Activated CD8-positive, alpha-beta T cell treated with anti-CD3 and anti-CD28 coated beads for 36 hours (primary cell): ENCODE results near the gene N4BP3. TPM values are rescaled to one million over a fixed set of nuclear protein-coding genes. Genes with fewer than 3 reads are reported as not detected.
"Not testable (repeated sequence)": the region's sequence is repeated elsewhere in the genome, so short reads cannot be mapped to it uniquely, and the experiment has no call there.

ENCODE experiments used
- ATAC-seq: fragments of 200-7000 bp; cut with Tn5 transposase; one replicate; pipeline ENCODE4 v1.10.0; 2021; ENCODE audit warnings: mild to moderate bottlenecking, moderate library complexity
- CTCF ChIA-PET: fragments of 350-600 bp; sonication (Branson Sonifier 250); formaldehyde crosslinking; loops from one replicate; lab custom pipeline; 2021; ENCODE audit warnings: antibody characterized with exemption; lab: Charles Lee
- POLR2A ChIA-PET: fragments of 350-600 bp; sonication (Branson Sonifier 250); formaldehyde crosslinking; loops from one replicate; lab custom pipeline; 2021; ENCODE audit warnings: antibody characterized with exemption; lab: Charles Lee
- DNase-seq: peaks from one replicate; pipeline ENCODE4 v3.0.0-alpha.2; 2020
- H3K27ac Mint-ChIP-seq: one replicate; pipeline ENCODE4 v1.8.0; 2021; ENCODE audit warnings: mild to moderate bottlenecking, mixed read lengths
- H3K27me3 Mint-ChIP-seq: one replicate; pipeline ENCODE4 v1.8.0; 2021; ENCODE audit warnings: mixed read lengths
- H3K36me3 Mint-ChIP-seq: one replicate; pipeline ENCODE4 v1.8.0; 2021; ENCODE audit warnings: low read depth, mixed read lengths
- H3K4me1 Mint-ChIP-seq: one replicate; pipeline ENCODE4 v1.8.0; 2021; ENCODE audit warnings: low read depth, mixed read lengths
- H3K4me3 Mint-ChIP-seq: one replicate; pipeline ENCODE4 v1.8.0; 2021; ENCODE audit warnings: mild to moderate bottlenecking, moderate library complexity, mixed read lengths
- H3K9me3 Mint-ChIP-seq: one replicate; pipeline ENCODE4 v1.8.0; 2021; ENCODE audit warnings: mixed read lengths
- intact Hi-C: fragments of 100-400 bp; cut with micrococcal nuclease; formaldehyde crosslinking; loops from one replicate; pipeline ENCODE4 v1.10.0; 2022
- total RNA-seq, 2 experiments: library from RNA; stranded (reverse); gene quantifications; one replicate each; pipeline ENCODE4 v1.2.3, GENCODE V29; 2021
- TF ChIP-seq, protein P1 (sequence below): fragments of 200-600 bp; IDR thresholded peaks from one replicate; pipeline ENCODE4 v1.8.0; 2022; ENCODE audit warnings: antibody characterized with exemption, mild to moderate bottlenecking

The N4BP3 gene
- total RNA-seq, 2 experiments from 2014 or later = 33.2 to 33.4 TPM

- H3K36me3 Mint-ChIP-seq = no peaks in the 10 kb centered on the region
- ATAC-seq (no peak), DNase-seq (no peak)
- H3K27me3 Mint-ChIP-seq = peaks cover 3% of the 10 kb centered on the region
- TF ChIP-seq, protein P1, sequence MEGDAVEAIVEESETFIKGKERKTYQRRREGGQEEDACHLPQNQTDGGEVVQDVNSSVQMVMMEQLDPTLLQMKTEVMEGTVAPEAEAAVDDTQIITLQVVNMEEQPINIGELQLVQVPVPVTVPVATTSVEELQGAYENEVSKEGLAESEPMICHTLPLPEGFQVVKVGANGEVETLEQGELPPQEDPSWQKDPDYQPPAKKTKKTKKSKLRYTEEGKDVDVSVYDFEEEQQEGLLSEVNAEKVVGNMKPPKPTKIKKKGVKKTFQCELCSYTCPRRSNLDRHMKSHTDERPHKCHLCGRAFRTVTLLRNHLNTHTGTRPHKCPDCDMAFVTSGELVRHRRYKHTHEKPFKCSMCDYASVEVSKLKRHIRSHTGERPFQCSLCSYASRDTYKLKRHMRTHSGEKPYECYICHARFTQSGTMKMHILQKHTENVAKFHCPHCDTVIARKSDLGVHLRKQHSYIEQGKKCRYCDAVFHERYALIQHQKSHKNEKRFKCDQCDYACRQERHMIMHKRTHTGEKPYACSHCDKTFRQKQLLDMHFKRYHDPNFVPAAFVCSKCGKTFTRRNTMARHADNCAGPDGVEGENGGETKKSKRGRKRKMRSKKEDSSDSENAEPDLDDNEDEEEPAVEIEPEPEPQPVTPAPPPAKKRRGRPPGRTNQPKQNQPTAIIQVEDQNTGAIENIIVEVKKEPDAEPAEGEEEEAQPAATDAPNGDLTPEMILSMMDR = no peak
- H3K4me3 Mint-ChIP-seq = no peak overlapping the region
- H3K4me1 Mint-ChIP-seq = no peaks in the 10 kb centered on the region
- no peak overlapping the region for H3K27ac Mint-ChIP-seq
- intact Hi-C loops = no loop called here
- ChIA-PET POLR2A (no interaction called here), CTCF (interaction anchor here (1.8 kb wide), 1 partner anchor 9 kb away, joined by 10 read pairs; no protein-coding TSS in a partner anchor)
- H3K9me3 Mint-ChIP-seq = no peaks in the 10 kb centered on the region
These were observed 28.0 kb upstream of the N4BP3 start for GRCh38 chr5:178085316-178085715.

- ChIA-PET CTCF (no interaction called here), POLR2A (no interaction called here)
- no peak overlapping the region for H3K4me3 Mint-ChIP-seq
- intact Hi-C loops = no loop called here
- H3K27me3 Mint-ChIP-seq = peaks cover 3% of the 10 kb centered on the region
- no peak overlapping the region for H3K27ac Mint-ChIP-seq
- TF ChIP-seq, protein P1 = no peak
- H3K9me3 Mint-ChIP-seq = no peaks in the 10 kb centered on the region
- no peak for DNase-seq
- H3K4me1 Mint-ChIP-seq = peaks cover 6% of the 10 kb centered on the region
- ATAC-seq = no peak
- no peaks in the 10 kb centered on the region for H3K36me3 Mint-ChIP-seq
These were observed 27.1 kb upstream of the N4BP3 start for GRCh38 chr5:178086266-178086665.

- CTCF ChIA-PET, ATAC-seq, DNase-seq, H3K27me3 Mint-ChIP-seq, intact Hi-C loops, H3K4me1 Mint-ChIP-seq, H3K36me3 Mint-ChIP-seq, H3K27ac Mint-ChIP-seq, H3K9me3 Mint-ChIP-seq, H3K4me3 Mint-ChIP-seq, POLR2A ChIA-PET: not testable (repeated sequence)
These were observed 26.1 kb upstream of the N4BP3 start for GRCh38 chr5:178087199-178087598.

- no peaks in the 10 kb centered on the region for H3K36me3 Mint-ChIP-seq
- H3K4me3 Mint-ChIP-seq = no peak overlapping the region
- ChIA-PET CTCF (interaction anchor here (0.9 to 5.0 kb wide), 7 partner anchors 15 to 73 kb away, joined by 3 to 39 read pairs (median 3); no protein-coding TSS in a partner anchor), POLR2A (interaction anchor here (0.9 to 1.3 kb wide), 5 partner anchors 13 to 48 kb away, joined by 3 to 5 read pairs (median 3); no protein-coding TSS in a partner anchor)
- peaks cover 21% of the 10 kb centered on the region for H3K4me1 Mint-ChIP-seq
- ATAC-seq = peak; percentile 60
- TF ChIP-seq, protein P1 = no peak
- H3K9me3 Mint-ChIP-seq = peaks cover 2% of the 10 kb centered on the region
- intact Hi-C loops = no loop called here
- H3K27me3 Mint-ChIP-seq = peaks cover 1% of the 10 kb centered on the region
- peak; percentile 62 for DNase-seq
- H3K27ac Mint-ChIP-seq = no peak overlapping the region
These were observed 22.5 kb upstream of the N4BP3 start for GRCh38 chr5:178090856-178091255.

GRCh38 chr5:178093134-178093533, 20.2 kb upstream of the N4BP3 start:
- H3K4me1 Mint-ChIP-seq = peaks cover 21% of the 10 kb centered on the region
- H3K27me3 Mint-ChIP-seq = no peaks in the 10 kb centered on the region
- DNase-seq (no peak), ATAC-seq (no peak)
- POLR2A ChIA-PET = interaction anchor here (0.8 to 1.9 kb wide), 2 partner anchors 28 to 111 kb away, joined by 3 to 6 read pairs; partner anchors contain the start of gene HNRNPAB
- TF ChIP-seq, protein P1 = no peak
- H3K9me3 Mint-ChIP-seq = peaks cover 2% of the 10 kb centered on the region
- intact Hi-C loops = no loop called here
- no peak overlapping the region for H3K27ac Mint-ChIP-seq
- CTCF ChIA-PET = interaction anchor here (1.6 to 1.7 kb wide), 2 partner anchors 18 to 26 kb away, joined by 3 to 7 read pairs; no protein-coding TSS in a partner anchor
- no peaks in the 10 kb centered on the region for H3K36me3 Mint-ChIP-seq
- H3K4me3 Mint-ChIP-seq = no peak overlapping the region
